GM18951 (cell line): Measurements from ENCODE around the gene PLEKHD1.

Experiments
- POLR2A ChIP-seq: IDR thresholded peaks from 4 replicates; pipeline ENCODE4 v1.6.1; 2011; ENCODE audit warnings: mild to moderate bottlenecking; ENCODE audit not compliant: insufficient read length, insufficient read depth; ENCODE audit errors: extremely low read depth
- in situ Hi-C: fragments of 300-500 bp; cut with MboI; formaldehyde crosslinking; loops from one replicate; pipeline ENCODE4 v1.12.0; 2022; ENCODE audit warnings: low sequenced_read_pairs, mixed read lengths, inconsistent platforms; ENCODE audit not compliant: unreplicated experiment

The PLEKHD1 gene

DNA sequence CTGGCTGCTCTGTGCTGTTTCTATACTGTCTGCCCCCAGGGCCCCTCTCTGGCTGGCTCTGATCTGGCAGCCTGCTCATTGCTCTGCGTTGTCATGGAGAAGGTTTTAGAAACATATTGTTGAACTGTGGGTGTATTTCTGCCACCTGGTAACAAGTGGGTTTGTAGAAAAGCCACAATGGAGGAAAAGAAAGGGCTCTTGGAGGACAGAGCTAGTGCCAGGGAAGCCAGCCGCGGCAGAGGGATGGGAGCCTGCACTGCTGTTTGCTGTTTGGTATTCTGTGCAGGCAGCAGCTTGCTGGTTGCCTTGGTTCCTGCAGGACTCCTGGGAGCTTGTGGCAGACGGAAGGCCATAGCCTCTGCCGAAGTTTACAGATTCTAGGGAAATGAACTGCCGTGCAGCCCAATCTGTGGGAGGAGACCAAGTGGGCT, 75.1 kb downstream of the PLEKHD1 start:
- no peak for TF ChIP-seq POLR2A
- in situ Hi-C loops, result no loop called here

DNA sequence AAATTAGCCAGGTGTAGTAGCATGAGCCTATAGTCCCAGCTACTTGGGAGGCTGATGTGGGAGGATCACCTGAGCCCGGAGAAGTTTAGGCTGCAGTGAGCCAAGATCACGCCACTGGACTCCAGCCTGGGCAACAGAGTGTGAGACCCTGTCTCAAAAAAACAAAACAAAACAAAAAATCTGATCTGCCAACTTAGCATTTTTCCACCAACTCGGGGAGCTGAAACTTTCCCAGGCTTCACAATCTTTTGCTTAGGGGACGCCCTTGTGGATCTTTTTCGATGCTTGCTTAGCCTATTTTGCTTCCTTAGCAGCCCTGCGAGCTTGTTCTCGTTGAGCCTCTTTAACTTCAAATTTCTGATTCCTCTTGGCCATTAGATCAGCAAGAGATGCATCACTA, 76.3 kb downstream of the PLEKHD1 start:
- in situ Hi-C loops, result no loop called here
- TF ChIP-seq POLR2A, result no peak

DNA sequence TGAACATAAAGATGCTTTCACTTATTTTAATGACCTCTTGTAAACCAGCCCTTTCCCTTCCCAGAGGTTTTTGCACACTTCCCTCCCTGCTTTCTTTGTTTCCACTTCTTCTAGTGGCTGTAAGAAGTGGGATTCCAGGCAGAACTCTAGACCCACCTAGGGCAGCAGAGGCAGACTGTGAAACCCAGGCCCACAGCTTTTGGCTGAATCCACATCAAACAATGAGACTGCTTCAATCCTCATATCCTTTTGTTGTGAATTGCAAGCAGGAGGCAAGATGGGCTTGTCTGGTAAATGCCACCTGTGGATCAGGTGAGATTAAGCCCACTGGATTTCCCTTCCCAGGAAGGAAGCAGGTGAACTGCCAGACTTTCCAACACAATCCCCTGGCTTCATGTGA, 77.4 kb downstream of the PLEKHD1 start:
- in situ Hi-C loops, result no loop called here
- TF ChIP-seq POLR2A, result no peak

DNA sequence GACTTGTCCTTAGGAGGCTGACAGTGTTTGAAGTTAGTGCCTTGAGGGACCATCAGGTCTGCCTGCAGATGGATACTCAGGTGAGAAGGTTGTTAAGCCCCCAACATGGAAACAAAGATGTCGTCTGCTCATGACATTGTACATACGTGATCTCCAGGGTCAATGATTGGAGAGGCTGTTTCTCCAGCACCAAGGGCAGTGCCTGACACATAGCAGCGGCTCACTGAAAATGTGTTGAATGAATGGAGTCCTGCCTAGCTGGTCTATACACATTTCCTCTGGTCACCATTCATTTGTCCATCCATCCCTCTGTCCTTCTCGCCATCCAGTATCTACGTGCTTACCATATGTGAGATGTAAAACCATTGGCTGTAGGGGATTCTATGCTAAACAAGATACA, 83.0 kb downstream of the PLEKHD1 start:
- in situ Hi-C loops, result no loop called here
- TF ChIP-seq POLR2A, result no peak

DNA sequence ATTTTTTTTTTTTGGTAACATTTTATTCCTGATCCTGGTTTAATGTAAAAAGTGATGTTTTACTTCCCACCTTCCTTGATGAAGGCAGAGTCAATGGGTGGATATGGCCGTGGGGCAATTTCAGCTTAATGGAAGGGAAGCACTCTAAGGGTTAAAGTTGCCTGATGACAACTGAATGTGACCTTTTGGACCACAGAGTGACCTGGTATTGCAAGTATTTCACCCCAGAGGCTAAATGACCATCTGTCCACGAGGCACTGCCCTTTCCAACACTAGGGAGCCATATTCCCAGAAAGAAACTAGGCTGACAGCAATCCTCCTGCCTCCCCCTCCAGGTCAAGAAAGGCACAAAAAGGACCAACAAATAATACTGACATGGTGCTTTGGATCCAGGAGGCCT, 85.3 kb downstream of the PLEKHD1 start:
- TF ChIP-seq POLR2A, result no peak
- in situ Hi-C loops, result no loop called here

DNA sequence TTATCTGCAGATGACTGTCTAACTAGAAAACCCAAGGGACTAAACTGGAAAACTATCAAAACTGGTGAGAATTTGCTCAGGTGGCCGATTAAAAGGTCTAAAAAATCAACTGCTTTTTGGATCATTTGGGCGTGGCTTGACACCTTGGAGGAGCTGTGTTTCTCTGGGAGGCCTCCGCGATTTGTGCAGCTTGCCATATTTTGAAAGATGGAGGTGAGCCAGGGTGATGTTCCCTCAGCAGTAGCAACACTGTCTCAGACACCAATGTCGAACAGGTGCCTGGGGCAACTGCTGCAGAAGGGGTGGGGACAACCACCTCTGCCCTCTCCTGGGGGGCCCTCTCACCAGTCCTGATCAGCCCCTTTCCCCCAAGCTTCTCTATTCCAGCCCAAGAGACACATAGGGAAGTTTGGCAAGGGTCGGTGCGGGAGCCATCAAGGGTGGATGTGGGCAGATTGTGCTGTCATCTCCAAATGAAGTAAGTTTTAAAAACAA, 86.4 kb downstream of the PLEKHD1 start:
- no peak for TF ChIP-seq POLR2A
- in situ Hi-C loops, result no loop called here

DNA sequence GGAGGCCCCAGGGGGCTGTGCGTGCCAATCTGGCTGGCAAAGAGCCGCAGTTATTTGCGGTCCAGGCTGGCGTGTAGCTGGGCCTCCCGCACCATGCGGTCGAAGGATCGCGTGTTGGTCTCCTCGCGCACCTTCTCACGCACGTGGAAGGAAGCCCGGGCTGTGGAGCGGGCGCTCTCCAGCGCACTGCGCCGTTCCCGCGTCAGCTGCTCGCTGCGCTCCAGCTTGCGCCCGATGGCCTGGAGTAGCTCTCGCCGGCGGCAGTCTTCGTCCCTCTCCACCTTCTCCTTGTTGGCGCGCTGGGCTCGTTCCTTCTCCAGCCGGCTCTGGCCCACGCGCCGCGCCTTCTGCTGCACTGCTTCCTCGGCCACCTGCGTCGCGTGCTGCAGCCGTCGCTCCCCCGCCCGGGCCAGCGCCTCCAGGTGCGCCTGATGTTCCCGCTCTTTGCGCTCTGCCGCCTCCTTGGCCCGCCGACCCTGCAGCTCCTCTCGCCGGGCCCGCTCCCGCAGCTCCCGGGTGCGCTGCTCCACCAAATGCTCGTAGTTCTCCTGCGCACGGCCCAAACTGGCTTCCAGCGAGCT, 87.0 kb downstream of the PLEKHD1 start:
- in situ Hi-C loops, result no loop called here
- TF ChIP-seq POLR2A, result no peak

DNA sequence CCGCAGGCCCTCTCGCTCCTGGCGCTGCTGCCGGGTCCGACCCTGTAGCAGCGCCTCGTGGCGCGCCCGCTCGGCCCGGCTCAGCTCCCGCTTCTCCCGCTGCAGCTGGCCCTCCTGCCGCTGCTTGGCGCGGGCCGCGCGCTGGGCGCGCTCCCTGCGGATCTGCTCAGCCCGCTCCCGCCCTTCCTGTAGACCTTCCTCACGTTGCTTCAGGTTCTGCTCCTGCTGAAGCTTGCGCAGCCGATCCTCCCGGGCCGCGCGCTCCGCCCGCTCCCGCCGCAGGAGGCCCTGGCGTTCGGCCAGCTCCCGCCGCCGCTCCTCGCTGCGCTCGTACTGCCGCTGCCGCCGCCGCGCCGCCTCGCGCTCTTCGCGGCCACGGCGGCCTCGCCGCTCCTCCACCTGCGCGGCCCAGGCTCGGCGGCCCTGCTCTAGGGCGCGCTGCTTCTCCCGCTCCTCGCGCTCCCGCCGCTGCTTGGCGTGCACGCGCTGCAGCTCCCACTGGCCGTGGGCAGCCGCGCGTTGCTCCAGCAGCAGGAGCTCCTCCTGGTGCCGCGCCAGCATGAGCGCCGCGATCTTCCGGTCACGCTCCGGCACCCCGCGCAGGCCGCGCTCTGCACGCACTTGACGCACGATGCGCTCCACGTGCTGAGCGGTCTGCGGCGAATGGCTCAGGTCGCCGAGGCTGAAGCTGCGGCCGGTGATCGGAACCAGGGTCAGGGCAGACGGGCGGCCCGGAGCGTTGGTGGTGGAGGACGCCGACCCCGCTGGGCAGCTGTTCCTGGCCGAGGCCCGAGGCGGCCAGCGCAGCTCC, 87.7 kb downstream of the PLEKHD1 start:
- in situ Hi-C loops, result no loop called here
- TF ChIP-seq POLR2A, result no peak

DNA sequence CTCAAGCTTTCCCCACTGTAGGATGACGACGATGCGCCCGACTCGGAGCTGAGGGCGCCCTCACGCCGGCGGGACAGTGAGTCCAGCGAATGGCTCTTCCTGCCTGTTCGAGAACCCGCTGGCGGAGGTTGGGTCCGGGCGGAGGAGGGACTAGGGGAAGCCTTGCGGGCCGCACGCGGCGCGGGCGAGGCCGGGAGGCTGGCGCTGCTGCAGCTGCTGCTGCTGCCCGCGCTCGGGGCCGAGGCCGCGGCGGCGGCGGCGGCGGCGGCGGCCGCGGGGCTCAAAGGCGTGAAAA, 88.3 kb downstream of the PLEKHD1 start:
- TF ChIP-seq POLR2A, result no peak
- in situ Hi-C loops, result no loop called here

DNA sequence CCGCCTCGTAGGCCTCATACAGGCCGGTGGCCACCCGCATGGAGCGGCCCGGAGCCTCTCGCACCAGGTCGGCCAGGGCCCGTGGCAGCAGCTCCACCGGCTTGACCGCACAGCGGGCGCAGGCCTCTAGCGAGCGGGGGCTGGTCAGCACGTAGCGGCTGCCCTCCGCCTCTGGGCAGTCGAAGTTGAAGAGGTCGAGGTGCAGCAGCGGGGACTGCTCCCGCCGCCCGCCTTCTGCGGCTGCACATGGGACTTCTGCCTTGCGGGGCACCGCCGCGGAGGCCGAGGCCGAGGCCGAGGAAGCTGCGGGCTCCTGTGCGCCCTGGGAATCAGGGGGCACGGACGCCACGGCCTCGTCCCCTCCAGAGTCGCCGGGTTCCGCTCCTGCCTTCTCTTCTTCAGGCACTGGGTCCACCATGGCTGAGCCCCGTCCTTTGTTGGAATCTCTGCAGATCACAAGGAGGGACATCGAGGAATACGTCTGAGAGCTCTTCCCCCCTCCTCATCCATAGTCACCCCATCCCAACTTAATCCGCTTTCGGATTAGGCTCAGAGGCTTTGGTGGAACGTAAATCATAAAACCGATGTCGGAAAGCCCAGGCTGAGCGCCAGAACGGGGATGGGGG, 88.8 kb downstream of the PLEKHD1 start:
- TF ChIP-seq POLR2A, result no peak
- in situ Hi-C loops, result no loop called here

DNA sequence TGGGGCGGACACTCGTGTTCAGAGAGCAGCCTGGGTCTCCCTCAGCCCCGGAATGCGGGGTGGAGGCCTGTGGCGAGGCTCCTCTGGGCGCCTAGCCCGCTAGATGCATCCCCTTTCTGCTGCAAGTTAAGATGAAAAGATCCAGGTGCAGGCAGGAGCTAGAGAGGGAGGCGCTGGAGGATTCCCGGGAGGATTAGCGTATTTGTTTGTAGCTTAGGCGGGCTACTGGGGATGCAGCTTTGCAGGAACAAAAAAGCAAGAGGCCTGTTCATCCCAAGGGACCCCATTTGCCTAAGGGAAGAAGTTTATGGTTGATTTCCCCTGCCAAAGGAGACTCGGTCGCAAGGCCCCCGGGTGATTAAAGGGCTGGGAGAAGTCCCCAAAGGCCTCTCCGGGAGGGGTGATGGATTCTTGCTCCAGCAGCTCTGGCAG, 89.3 kb downstream of the PLEKHD1 start:
- TF ChIP-seq POLR2A, result no peak
- in situ Hi-C loops, result no loop called here

DNA sequence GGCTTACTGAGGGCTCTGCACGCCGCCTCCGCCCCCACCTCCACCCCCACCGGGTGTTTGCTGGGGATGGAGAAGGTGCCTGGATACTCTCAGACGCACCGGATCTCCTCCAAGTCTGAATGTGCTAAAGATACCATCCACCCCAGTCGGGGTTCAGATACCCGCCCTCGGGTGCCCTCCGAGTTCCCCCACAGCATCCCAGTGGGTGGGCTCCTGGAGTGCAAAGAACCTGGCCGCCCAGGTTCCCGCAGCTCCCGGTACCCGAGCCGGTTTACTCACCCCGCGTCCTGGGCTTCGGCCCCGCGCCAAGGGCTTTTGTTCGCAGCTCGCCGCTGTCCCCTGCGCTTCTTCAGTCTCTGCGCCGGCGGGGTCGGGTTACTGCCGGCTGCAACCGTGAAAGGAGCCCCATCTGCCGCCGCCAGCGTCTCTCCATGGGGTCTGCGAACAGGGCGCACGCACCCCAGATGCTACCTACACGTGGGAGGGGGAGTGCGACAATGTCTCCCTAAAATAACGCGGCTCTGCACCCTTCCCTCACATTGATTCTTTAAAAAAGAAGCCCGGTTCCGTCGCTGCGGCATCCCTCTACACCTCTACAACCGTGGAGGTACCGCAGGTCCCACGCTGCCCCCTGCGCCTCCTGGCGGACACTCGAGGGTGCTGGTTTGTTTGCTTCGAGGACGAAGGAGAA, 89.9 kb downstream of the PLEKHD1 start, which contains the start of gene CCDC177:
Gene CCDC177, minus strand, starts transcription at position 609 of the 691 bp plus-strand sequence. CDS start 1,249 bp downstream, outside the sequence.
- no peak for TF ChIP-seq POLR2A
- in situ Hi-C loops, result no loop called here

DNA sequence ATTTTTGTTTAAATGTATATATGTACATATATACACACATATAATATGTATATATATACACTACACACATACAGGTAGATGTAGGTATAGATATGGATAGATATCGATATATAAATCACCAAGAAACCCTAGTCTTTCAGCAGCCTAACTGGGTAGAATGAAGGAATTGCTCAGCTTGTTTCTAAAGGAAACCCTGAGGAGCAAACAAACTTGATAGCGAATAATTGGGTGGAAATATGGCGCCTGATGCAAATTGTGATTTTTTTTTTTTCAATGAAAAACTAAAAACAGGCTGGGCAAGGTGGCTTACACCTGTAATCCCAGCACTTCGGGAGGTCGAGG, 90.4 kb downstream of the PLEKHD1 start:
- in situ Hi-C loops, result loop anchor here (25.0 kb wide), 1 partner anchor 437 kb away; no protein-coding TSS in a partner anchor

More for the DNA sequence above, 90.4 kb downstream of the PLEKHD1 start:
- TF ChIP-seq POLR2A, result no peak
